ENCODE results near the gene SORL1-AS1.

DNA sequence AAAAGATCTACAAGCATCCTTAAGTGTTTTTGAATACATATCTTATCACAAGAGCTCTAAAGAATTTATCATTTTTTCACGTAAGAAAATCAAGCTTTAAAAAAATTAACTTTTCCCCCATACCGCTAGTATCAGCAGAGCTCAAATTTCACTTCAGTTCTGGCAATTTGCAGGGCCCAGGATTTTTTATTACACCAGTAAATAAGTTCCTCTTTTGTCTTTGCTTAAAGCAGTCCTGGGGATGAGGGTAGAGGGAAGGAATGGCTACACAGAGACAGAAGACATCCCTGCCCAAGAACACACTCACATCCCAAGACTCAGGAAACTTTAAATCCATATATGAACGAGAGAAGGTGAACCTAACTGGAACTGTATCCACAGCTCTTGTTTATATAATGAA lies 23.2 kb downstream of the SORL1-AS1 start:
- TF ChIP-seq, protein P1, sequence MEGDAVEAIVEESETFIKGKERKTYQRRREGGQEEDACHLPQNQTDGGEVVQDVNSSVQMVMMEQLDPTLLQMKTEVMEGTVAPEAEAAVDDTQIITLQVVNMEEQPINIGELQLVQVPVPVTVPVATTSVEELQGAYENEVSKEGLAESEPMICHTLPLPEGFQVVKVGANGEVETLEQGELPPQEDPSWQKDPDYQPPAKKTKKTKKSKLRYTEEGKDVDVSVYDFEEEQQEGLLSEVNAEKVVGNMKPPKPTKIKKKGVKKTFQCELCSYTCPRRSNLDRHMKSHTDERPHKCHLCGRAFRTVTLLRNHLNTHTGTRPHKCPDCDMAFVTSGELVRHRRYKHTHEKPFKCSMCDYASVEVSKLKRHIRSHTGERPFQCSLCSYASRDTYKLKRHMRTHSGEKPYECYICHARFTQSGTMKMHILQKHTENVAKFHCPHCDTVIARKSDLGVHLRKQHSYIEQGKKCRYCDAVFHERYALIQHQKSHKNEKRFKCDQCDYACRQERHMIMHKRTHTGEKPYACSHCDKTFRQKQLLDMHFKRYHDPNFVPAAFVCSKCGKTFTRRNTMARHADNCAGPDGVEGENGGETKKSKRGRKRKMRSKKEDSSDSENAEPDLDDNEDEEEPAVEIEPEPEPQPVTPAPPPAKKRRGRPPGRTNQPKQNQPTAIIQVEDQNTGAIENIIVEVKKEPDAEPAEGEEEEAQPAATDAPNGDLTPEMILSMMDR (IDR thresholded peaks at IDR 0.05; ENCODE audit: low read depth, low read length) = no peak
- TF ChIP-seq EZH2phosphoT487 (IDR thresholded peaks at IDR 0.05; ENCODE audit: low read depth) = no peak

Data from OCI-LY3 (cell line).